ENCODE results near the gene USP9X.
"Not testable (repeated sequence)": the region's sequence is repeated elsewhere in the genome, so short reads cannot be mapped to it uniquely, and the experiment has no call there.

The USP9X gene

DNA sequence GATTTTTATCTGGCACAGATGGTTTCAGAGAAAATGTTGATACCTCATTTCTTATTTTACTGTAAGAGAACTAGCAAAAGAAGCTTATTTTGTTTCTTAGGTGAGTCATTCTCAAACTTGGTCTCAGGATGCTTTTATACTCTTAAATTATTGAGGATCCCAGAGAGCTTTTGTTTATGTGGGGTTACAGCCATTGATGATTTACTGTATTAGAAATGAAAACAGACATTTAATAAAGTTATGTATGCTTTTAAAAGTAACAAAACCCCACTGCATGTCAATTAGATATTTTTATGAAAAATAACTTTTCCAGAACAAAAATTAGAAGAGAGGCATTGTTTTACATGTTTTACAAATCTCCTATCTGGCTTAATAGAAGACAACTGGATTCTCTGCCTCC, 12.1 kb downstream of the USP9X start:
- TF ChIP-seq, protein P1, sequence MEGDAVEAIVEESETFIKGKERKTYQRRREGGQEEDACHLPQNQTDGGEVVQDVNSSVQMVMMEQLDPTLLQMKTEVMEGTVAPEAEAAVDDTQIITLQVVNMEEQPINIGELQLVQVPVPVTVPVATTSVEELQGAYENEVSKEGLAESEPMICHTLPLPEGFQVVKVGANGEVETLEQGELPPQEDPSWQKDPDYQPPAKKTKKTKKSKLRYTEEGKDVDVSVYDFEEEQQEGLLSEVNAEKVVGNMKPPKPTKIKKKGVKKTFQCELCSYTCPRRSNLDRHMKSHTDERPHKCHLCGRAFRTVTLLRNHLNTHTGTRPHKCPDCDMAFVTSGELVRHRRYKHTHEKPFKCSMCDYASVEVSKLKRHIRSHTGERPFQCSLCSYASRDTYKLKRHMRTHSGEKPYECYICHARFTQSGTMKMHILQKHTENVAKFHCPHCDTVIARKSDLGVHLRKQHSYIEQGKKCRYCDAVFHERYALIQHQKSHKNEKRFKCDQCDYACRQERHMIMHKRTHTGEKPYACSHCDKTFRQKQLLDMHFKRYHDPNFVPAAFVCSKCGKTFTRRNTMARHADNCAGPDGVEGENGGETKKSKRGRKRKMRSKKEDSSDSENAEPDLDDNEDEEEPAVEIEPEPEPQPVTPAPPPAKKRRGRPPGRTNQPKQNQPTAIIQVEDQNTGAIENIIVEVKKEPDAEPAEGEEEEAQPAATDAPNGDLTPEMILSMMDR (IDR thresholded peaks at IDR 0.05; ENCODE audit: extremely low read depth, missing control alignments): no peak
- no peak for DNase-seq (ENCODE audit: low spot score)

DNA sequence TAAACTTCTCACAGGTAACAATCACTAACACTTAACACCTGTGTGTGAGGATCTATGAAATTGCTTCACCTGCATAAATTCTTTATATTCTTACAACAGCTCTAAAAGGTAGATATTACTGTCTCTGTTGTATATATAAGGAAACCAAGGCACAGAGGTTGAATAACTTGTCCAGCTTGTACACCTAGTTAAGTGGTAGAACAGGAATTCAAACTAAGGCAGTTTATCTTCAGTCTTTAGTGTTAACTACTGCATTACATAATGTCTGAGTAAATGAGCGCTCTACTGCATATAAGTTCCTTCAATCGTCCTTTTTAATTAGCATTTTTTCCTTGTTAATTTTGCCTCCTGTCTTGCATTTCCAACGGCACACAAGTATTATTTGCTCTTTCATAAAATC, 15.0 kb downstream of the USP9X start:
- no peak for DNase-seq (ENCODE audit: low spot score)
- TF ChIP-seq, protein P1 (IDR thresholded peaks at IDR 0.05; ENCODE audit: extremely low read depth, missing control alignments): no peak

DNA sequence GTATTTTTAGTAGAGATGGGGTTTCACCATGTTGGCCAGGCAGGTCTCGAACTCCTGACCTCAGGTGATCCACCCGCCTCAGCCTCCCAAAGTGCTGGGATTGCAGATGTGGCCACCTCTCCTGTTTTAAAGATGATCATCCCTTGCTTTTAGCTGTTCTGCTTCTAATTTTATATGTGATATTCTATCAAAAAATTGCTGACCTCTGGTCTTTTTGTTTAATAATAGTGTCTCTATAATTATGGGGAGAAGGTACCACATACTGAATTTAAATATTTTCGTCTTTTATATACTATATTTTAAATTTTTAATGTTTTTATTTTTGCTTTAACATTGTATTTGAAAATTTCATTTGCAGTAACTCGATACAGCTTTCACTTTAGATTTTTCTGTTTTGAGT, 15.6 kb downstream of the USP9X start:
- DNase-seq (ENCODE audit: low spot score): no peak
- TF ChIP-seq, protein P1 (IDR thresholded peaks at IDR 0.05; ENCODE audit: extremely low read depth, missing control alignments): no peak

DNA sequence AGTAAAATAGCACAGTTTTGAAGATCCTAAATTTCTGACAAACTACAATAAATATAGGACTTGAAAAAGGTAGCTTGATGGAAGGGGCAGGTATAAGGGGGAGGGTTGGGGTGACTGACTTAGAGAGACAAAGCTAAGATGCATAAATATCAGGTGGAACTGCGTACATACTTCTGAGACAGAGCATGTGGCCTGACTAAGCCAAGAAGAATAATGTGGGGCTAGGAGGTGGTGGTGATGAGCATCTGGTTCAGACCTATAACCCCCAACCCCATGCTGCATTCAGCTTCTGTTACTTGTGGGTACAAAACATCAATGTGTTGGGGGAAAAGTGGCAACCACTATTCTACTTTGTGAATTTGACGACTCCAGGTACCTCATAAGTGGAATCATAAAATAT, 19.8 kb downstream of the USP9X start:
- no peak for DNase-seq (ENCODE audit: low spot score)
- TF ChIP-seq, protein P1 (IDR thresholded peaks at IDR 0.05; ENCODE audit: extremely low read depth, missing control alignments): no peak

DNA sequence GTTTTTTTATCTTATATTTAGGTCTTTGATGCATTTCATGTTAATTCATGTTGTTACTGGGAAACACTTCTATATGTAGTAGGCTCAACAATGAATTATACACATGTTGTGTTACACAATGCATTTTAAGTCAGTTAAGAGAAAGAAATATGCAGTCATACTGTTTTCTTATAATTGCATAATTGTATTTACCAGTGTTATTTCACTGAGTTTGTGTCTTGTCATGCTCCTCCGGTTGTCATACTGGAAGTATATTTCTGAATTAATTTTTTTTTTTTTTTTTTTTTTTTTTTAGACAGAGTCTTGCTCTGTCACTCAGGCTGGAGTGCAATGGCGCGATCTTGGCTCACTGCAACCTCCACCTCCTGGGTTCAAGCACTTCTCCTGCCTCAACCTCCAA, 21.0 kb downstream of the USP9X start:
- not testable (repeated sequence) for DNase-seq (ENCODE audit: low spot score)

DNA sequence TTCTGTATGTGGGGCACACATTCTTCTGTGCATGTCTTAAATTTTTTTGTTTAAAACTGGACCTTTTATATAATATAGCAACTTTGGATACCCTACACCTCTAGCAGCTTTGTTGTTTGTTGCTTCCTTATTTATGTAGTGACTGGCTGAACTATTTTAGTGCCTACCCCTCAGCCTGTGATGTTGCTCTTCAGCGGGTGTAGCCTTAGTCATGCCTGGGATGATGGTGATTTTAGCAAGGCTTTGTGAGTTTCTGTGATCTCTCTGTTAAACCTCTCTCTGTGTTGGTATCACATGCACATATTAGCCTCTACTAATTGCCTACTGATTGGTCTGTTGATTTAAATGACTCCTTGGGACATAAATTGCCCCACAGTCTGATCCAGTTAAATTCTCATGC, 22.8 kb downstream of the USP9X start:
- TF ChIP-seq, protein P1 (IDR thresholded peaks at IDR 0.05; ENCODE audit: extremely low read depth, missing control alignments): no peak

DNA sequence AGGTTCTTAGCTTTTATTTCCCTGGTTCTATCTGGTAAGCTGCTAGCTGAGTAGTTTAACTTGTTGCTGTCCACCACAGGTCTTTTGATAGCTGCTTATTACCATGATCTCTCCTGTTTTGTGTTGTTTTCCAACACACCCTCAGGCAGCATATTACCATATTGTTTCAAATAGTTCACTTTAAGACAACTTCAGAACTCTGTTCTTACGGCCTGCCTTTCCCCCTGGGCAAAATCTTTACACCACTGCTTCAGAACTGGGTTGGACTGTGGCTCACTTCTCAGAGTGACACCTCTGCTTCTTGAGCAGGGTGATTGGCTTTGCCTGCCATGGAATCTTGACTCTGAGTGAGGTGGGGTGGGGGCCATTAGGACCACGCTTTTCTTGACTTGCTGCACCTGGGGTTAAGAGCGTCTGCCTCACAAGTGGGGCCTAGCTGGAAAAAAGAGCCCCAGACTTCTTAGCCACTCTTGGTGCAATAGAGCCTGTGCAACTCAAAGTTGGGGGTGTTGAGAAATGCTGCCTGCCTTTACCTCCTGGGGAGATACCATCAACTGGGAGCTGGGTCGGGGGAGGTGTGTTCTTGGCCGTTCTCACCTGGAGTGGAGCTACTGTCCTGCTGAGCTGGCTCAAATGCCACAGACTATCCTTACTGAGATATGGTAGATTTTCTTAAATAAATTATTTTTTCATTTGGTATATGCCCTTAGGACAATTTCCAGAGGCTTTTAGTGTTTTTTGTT, 23.4 kb downstream of the USP9X start:
- no peak for DNase-seq (ENCODE audit: low spot score)
- TF ChIP-seq, protein P1 (IDR thresholded peaks at IDR 0.05; ENCODE audit: extremely low read depth, missing control alignments): no peak

More for the DNA sequence above, 22.8 kb downstream of the USP9X start:
- no peak for DNase-seq (ENCODE audit: low spot score)
